Transverse colon (tissue), 4 donors: ENCODE data around the gene RANBP10.

Experiments used
- CTCF ChIP-seq, 5 experiments: fragments of 200-600 bp in 3 of 5; fragments of 450-650 bp in 2 of 5; sonication (generic) in 3 of 5; IDR thresholded peaks; 1 replicate in 2 of 5; 2 replicates in 3 of 5; pipeline ENCODE4 v1.5.1; 2016 to 2017; ENCODE audit warnings: antibody characterized with exemption in 5 of 5, inconsistent platforms in 3 of 5, mild to moderate bottlenecking in 2 of 5, moderate library complexity in 1 of 5
- EP300 ChIP-seq: sonication (generic); formaldehyde crosslinking; IDR thresholded peaks from one replicate; pipeline ENCODE4 v1.6.1; 2017; ENCODE audit warnings: antibody characterized with exemption, low read depth
- POLR2A ChIP-seq: fragments of 450-650 bp; IDR thresholded peaks from one replicate; pipeline ENCODE4 v1.6.1; 2016; ENCODE audit warnings: antibody characterized with exemption, mild to moderate bottlenecking, moderate library complexity
- POLR2AphosphoS5 ChIP-seq, 3 donors: sonication (generic); formaldehyde crosslinking; IDR thresholded peaks; one replicate each; pipeline ENCODE4 v1.6.1; 2016; ENCODE audit warnings: antibody characterized with exemption in 3 of 3

- TF ChIP-seq POLR2A (no peak), CTCF (IDR thresholded peaks at IDR 0.05) (no peak), EP300 (no peak), POLR2AphosphoS5 (IDR thresholded peaks at IDR 0.05) (no peak)
These were observed 31.1 kb downstream of the RANBP10 start for GRCh38 chr16:67775273-67775672.
